Prostate gland (tissue), 2 donors: ENCODE data around the gene RNF213. TPM values are rescaled to one million over a fixed set of nuclear protein-coding genes. Genes with fewer than 3 reads are reported as not detected.

Source experiments
- DNase-seq: peaks from one replicate; pipeline ENCODE4 v3.0.0-alpha.2; 2019; ENCODE audit warnings: low spot score
- H3K27ac ChIP-seq, 2 donors: fragments of 200-600 bp; sonication (generic); 2 replicates each; pipeline ENCODE4 v1.5.1; 2017 to 2019
- H3K27me3 ChIP-seq: fragments of 200-600 bp; sonication (generic); replicated peaks from 2 replicates; pipeline ENCODE4 v1.5.1; 2019; ENCODE audit not compliant: insufficient read depth
- H3K36me3 ChIP-seq, 2 donors: fragments of 200-600 bp; sonication (generic); 1 replicate in 1 of 2; 2 replicates in 1 of 2; pipeline versions ENCODE4 v1.5.1 to v1.8.1; 2017 to 2019
- H3K4me1 ChIP-seq: fragments of 200-600 bp; sonication (generic); replicated peaks from 2 replicates; pipeline ENCODE4 v1.5.1; 2019
- H3K4me3 ChIP-seq, 2 donors: fragments of 200-600 bp; sonication (generic); 2 replicates each; pipeline ENCODE4 v1.5.1; 2017 to 2019
- H3K9me3 ChIP-seq: fragments of 200-600 bp; sonication (generic); 2 replicates; pipeline ENCODE4 v1.5.1; 2017
- CTCF ChIP-seq, 4 experiments: fragments of 200-600 bp in 2 of 4; fragments of 450-650 bp in 2 of 4; sonication (generic) in 2 of 4; IDR thresholded peaks; 1 replicate in 3 of 4; 2 replicates in 1 of 4; pipeline ENCODE4 v1.5.1; 2016 to 2019; ENCODE audit warnings: antibody characterized with exemption in 4 of 4, mild to moderate bottlenecking in 2 of 4, moderate library complexity in 2 of 4
- POLR2A ChIP-seq: fragments of 450-650 bp; IDR thresholded peaks from one replicate; pipeline ENCODE4 v1.6.1; 2016; ENCODE audit warnings: antibody characterized with exemption, mild to moderate bottlenecking
- POLR2AphosphoS5 ChIP-seq: sonication (generic); formaldehyde crosslinking; IDR thresholded peaks from one replicate; pipeline ENCODE4 v1.6.1; 2017; ENCODE audit warnings: antibody characterized with exemption
- WGBS: methylation state at CpG from one replicate; pipeline ENCODE4 v1.1.5; 2018; 5-methylcytosine and 5-hydroxymethylcytosine counted together
- intact Hi-C: fragments of 100-400 bp; cut with DNase I; formaldehyde crosslinking; loops from one replicate; pipeline ENCODE4 v1.14.2; 2022
- total RNA-seq, 2 donors: library from RNA; depleted of rRNA; stranded (reverse); fragments of >200 nt; gene quantifications; one replicate each; pipeline ENCODE4 v1.1.0, GENCODE V29; 2016

RNF213 gene
- total RNA-seq, 2 donors from 2014 or later: 57.7 to 112 TPM

- H3K36me3 ChIP-seq: peaks cover 13 to 26% of the 10 kb centered on the region in 2 donors
- no peak for TF ChIP-seq CTCF (IDR thresholded peaks at IDR 0.05)
- TF ChIP-seq POLR2A: no peak
- TF ChIP-seq POLR2AphosphoS5: no peak
- H3K4me3 ChIP-seq: no peak overlapping the region
- no peaks in the 10 kb centered on the region for H3K4me1 ChIP-seq
- H3K27me3 ChIP-seq: no peaks in the 10 kb centered on the region
- no peak for DNase-seq
- no peak overlapping the region for H3K27ac ChIP-seq
- no peaks in the 10 kb centered on the region for H3K9me3 ChIP-seq
- intact Hi-C loops: no loop called here
- 91% methylated on average over 14 of the region's 14 CpGs for WGBS
Observed at GRCh38 chr17:80386341-80386740, 125.7 kb downstream of the RNF213 start.

- H3K36me3 ChIP-seq: peaks cover 7 to 26% of the 10 kb centered on the region in 2 donors
- intact Hi-C loops: no loop called here
Observed at GRCh38 chr17:80387071-80387470, 126.4 kb downstream of the RNF213 start.

GRCh38 chr17:80388175-80388574 lies 127.5 kb downstream of the RNF213 start:
- Histone ChIP-seq H3K27me3 (no peaks in the 10 kb centered on the region), H3K36me3 (peaks cover 7 to 26% of the 10 kb centered on the region in 2 donors), H3K27ac (no peak overlapping the region), H3K4me3 (no peak overlapping the region), H3K9me3 (no peaks in the 10 kb centered on the region), H3K4me1 (no peaks in the 10 kb centered on the region)
- DNase-seq: no peak
- 93% methylated on average over 15 of the region's 15 CpGs for WGBS
- no peak for TF ChIP-seq CTCF (IDR thresholded peaks at IDR 0.05)
- no peak for TF ChIP-seq POLR2A
- no peak for TF ChIP-seq POLR2AphosphoS5
- intact Hi-C loops: no loop called here

More at GRCh38 chr17:80387071-80387470, 126.4 kb downstream of the RNF213 start:
- Histone ChIP-seq H3K27me3 (no peaks in the 10 kb centered on the region), H3K4me1 (no peaks in the 10 kb centered on the region), H3K4me3 (no peak overlapping the region), H3K9me3 (no peaks in the 10 kb centered on the region), H3K27ac (no peak overlapping the region)
- WGBS: 97% methylated on average over 7 of the region's 7 CpGs
- TF ChIP-seq POLR2A: no peak
- TF ChIP-seq POLR2AphosphoS5: no peak
- no peak for TF ChIP-seq CTCF (IDR thresholded peaks at IDR 0.05)
- no peak for DNase-seq

GRCh38 chr17:80388601-80389000 lies 127.9 kb downstream of the RNF213 start:
- no peak overlapping the region for H3K4me3 ChIP-seq
- H3K27ac ChIP-seq: no peak overlapping the region
- WGBS: 93% methylated on average over 10 of the region's 10 CpGs
- H3K4me1 ChIP-seq: no peaks in the 10 kb centered on the region
- intact Hi-C loops: no loop called here
- H3K9me3 ChIP-seq: no peaks in the 10 kb centered on the region
- H3K36me3 ChIP-seq: peaks cover 7 to 26% of the 10 kb centered on the region in 2 donors
- H3K27me3 ChIP-seq: no peaks in the 10 kb centered on the region
- no peak for DNase-seq
- TF ChIP-seq POLR2AphosphoS5: no peak
- TF ChIP-seq CTCF (IDR thresholded peaks at IDR 0.05): no peak
- TF ChIP-seq POLR2A: no peak
